Retinal pigment epithelial cell (primary cell): ENCODE data around the gene ATF3.

Source experiments
- DNase-seq: peaks from one replicate; pipeline ENCODE4 v3.0.0-alpha.2; 2010; ENCODE audit warnings: low read depth
- H3K4me3 ChIP-seq: 2 replicates; pipeline ENCODE4 v1.5.1; 2011; ENCODE audit warnings: mild to moderate bottlenecking, low read length, control low read depth, moderate library complexity
- CTCF ChIP-seq: conservative IDR thresholded peaks from 2 replicates; pipeline ENCODE4 v1.5.1; 2011; ENCODE audit warnings: low read depth, low read length, control low read depth, inconsistent platforms

Gene ATF3

GRCh38 chr1:212605441-212606394, 2.8 kb upstream of the ATF3 start:
- no peak for TF ChIP-seq CTCF
- no peak overlapping the region for H3K4me3 ChIP-seq
- DNase-seq, result peak; percentile 46

- no peak for DNase-seq
- H3K4me3 ChIP-seq, result peak overlapping the region; percentile 75
- TF ChIP-seq CTCF, result no peak
These were observed 2.0 kb upstream of the ATF3 start for GRCh38 chr1:212606395-212607205.

- no peak for TF ChIP-seq CTCF
- DNase-seq, result no peak
These were observed 1.2 kb upstream of the ATF3 start for GRCh38 chr1:212607206-212607912.

GRCh38 chr1:212607913-212608391, 609 bp upstream of the ATF3 start:
- DNase-seq, result no peak
- TF ChIP-seq CTCF, result no peak

More at GRCh38 chr1:212607206-212607912, 1.2 kb upstream of the ATF3 start:
- peak overlapping the region; percentile 75 for H3K4me3 ChIP-seq

GRCh38 chr1:212608959-212609700, 569 bp downstream of the ATF3 start:
- H3K4me3 ChIP-seq, result peak overlapping the region; percentile 75
- TF ChIP-seq CTCF, result peak; percentile 61
- DNase-seq, result no peak

More at GRCh38 chr1:212607913-212608391, 609 bp upstream of the ATF3 start:
- H3K4me3 ChIP-seq, result peak overlapping the region; percentile 75
